GM12891 (cell line): ENCODE measurements around the gene TIMM10.

Experiments used
- PAX5 ChIP-seq: IDR thresholded peaks from 2 replicates; pipeline ENCODE4 v1.6.1; 2011; ENCODE audit warnings: low read length, moderate library complexity, mild to moderate bottlenecking; ENCODE audit not compliant: insufficient read depth, severe bottlenecking
- POLR2A ChIP-seq: IDR thresholded peaks from 2 replicates; pipeline ENCODE4 v1.6.1; 2011; ENCODE audit warnings: low read depth, low read length, control low read depth
- POLR2AphosphoS5 ChIP-seq: IDR thresholded peaks from 2 replicates; pipeline ENCODE4 v1.6.1; 2011; ENCODE audit warnings: low read depth, low read length, control low read depth
- SPI1 ChIP-seq: IDR thresholded peaks from 2 replicates; pipeline ENCODE4 v1.6.1; 2011; ENCODE audit warnings: low read depth, low read length, control low read depth
- TAF1 ChIP-seq: IDR thresholded peaks from 2 replicates; pipeline ENCODE4 v1.6.1; 2011; ENCODE audit warnings: low read depth, low read length, control low read depth

- TF ChIP-seq PAX5 = no peak
- TF ChIP-seq POLR2A = no peak
- TF ChIP-seq TAF1 = no peak
- TF ChIP-seq SPI1 = no peak
- TF ChIP-seq POLR2AphosphoS5 = no peak; the same call in 1 of the 2 replicates
Observed at GRCh38 chr11:57527056-57527631, 3.4 kb downstream of the TIMM10 start.
